Caco-2 (cell line): ENCODE measurements around the gene TCEANC. TPM values are rescaled to one million over a fixed set of nuclear protein-coding genes. Genes with fewer than 3 reads are reported as not detected.
A peak's percentile ranks its signal among the peaks of the same experiment; 100 is the strongest.

ENCODE experiments used
- BruUV-seq: library from RNA; stranded (reverse); fragments of 400-500 nt; replicated peaks from 2 replicates; lab custom pipeline; 2021; lab: Mats Ljungman, UMichigan
- CTCF ChIA-PET: fragments of 300-600 bp; sonication (Branson Sonifier 250); formaldehyde crosslinking; loops from one replicate; lab custom pipeline; 2022; ENCODE audit warnings: antibody characterized with exemption; lab: Charles Lee
- POLR2A ChIA-PET: fragments of 300-600 bp; sonication (Branson Sonifier 250); formaldehyde crosslinking; loops from one replicate; lab custom pipeline; 2022; ENCODE audit warnings: antibody characterized with exemption; lab: Charles Lee
- DNase-seq, 2 experiments: peaks; one replicate each; pipeline versions ENCODE4 v3.0.0 to v3.0.0-alpha.2; 2020 to 2022
- H3K27me3 ChIP-seq: replicated peaks from 2 replicates; pipeline ENCODE4 v1.6.0; 2011; ENCODE audit warnings: low read length; ENCODE audit not compliant: control insufficient read depth, insufficient read depth
- H3K36me3 ChIP-seq: 2 replicates; pipeline ENCODE4 v1.5.1; 2011; ENCODE audit warnings: low read length; ENCODE audit not compliant: control insufficient read depth, insufficient read depth
- H3K4me1 ChIP-seq: fragments of 250-450 bp; sonication (Bioruptor Pico); 2 replicates; pipeline ENCODE4 v1.5.1; 2020; ENCODE audit warnings: mild to moderate bottlenecking
- H3K4me3 ChIP-seq: 2 replicates; pipeline ENCODE4 v1.5.1; 2011; ENCODE audit warnings: low read depth, mild to moderate bottlenecking, control low read depth, low read length
- H3K9me3 ChIP-seq: fragments of 250-450 bp; sonication (Bioruptor Pico); 2 replicates; pipeline ENCODE4 v1.5.1; 2020; ENCODE audit warnings: mild to moderate bottlenecking, moderate library complexity
- H3K27ac Mint-ChIP-seq: one replicate; pipeline ENCODE4 v1.8.0; 2022; ENCODE audit warnings: mixed read lengths; ENCODE audit not compliant: unreplicated experiment
- H3K27me3 Mint-ChIP-seq: one replicate; pipeline ENCODE4 v1.8.0; 2022; ENCODE audit warnings: mixed read lengths; ENCODE audit not compliant: insufficient read depth, unreplicated experiment
- H3K36me3 Mint-ChIP-seq: one replicate; pipeline ENCODE4 v1.8.0; 2022; ENCODE audit warnings: mild to moderate bottlenecking, mixed read lengths; ENCODE audit not compliant: insufficient read depth, unreplicated experiment
- H3K4me1 Mint-ChIP-seq: one replicate; pipeline ENCODE4 v1.8.0; 2022; ENCODE audit warnings: low read depth, mixed read lengths; ENCODE audit not compliant: unreplicated experiment
- H3K4me3 Mint-ChIP-seq: one replicate; pipeline ENCODE4 v1.8.0; 2022; ENCODE audit warnings: mild to moderate bottlenecking, moderate library complexity, mixed read lengths; ENCODE audit not compliant: unreplicated experiment
- H3K9me3 Mint-ChIP-seq: one replicate; pipeline ENCODE4 v1.8.0; 2022; ENCODE audit warnings: mixed read lengths; ENCODE audit not compliant: unreplicated experiment
- CTCF ChIP-seq, 2 experiments: fragments of 200-600 bp in 1 of 2; IDR thresholded peaks; 1 replicate in 1 of 2; 2 replicates in 1 of 2; pipeline versions ENCODE4 v1.5.1 to v1.8.0; 2011 to 2022; ENCODE audit warnings: antibody characterized with exemption in 1 of 2, control low read depth in 1 of 2, inconsistent platforms in 1 of 2, low read depth in 1 of 2, low read length in 1 of 2, mild to moderate bottlenecking in 1 of 2, moderate library complexity in 1 of 2; ENCODE audit not compliant: insufficient read depth in 1 of 2, severe bottlenecking in 1 of 2, unreplicated experiment in 1 of 2
- intact Hi-C: fragments of 100-400 bp; cut with micrococcal nuclease; formaldehyde crosslinking; loops from one replicate; pipeline ENCODE4 v1.10.0; 2022; ENCODE audit not compliant: unreplicated experiment
- total RNA-seq: library from RNA; stranded (reverse); gene quantifications from 2 replicates; pipeline ENCODE4 v1.2.3, GENCODE V29; 2022

The TCEANC gene
- total RNA-seq, 1 experiment from 2014 or later: 1.6 TPM

GRCh38 chrX:13692771-13693231, 39.9 kb downstream of the TCEANC start:
- Mint-ChIP-seq H3K4me3 (peak overlapping the region; percentile 52), H3K36me3 (peaks cover 32% of the 10 kb centered on the region), H3K4me1 (peaks cover 27% of the 10 kb centered on the region), H3K9me3 (no peaks in the 10 kb centered on the region), H3K27me3 (no peaks in the 10 kb centered on the region), H3K27ac (peak overlapping the region; percentile 74)
- DNase-seq: no peak
- no peaks in the 10 kb centered on the region for H3K36me3 ChIP-seq
- no peak overlapping the region for H3K4me3 ChIP-seq
- TF ChIP-seq CTCF (IDR thresholded peaks at IDR 0.05; ENCODE audit: insufficient read depth in 1 of 2, low read depth in 1 of 2, low read length in 1 of 2, severe bottlenecking in 1 of 2, unreplicated experiment in 1 of 2): no peak
- intact Hi-C loops: no loop called here
- no peaks in the 10 kb centered on the region; the same call in 1 of the 2 replicates for H3K4me1 ChIP-seq
- POLR2A ChIA-PET: no interaction called here
- BruUV-seq: no TSS peak
- no peaks in the 10 kb centered on the region for H3K9me3 ChIP-seq
- H3K27me3 ChIP-seq: no peaks in the 10 kb centered on the region
- CTCF ChIA-PET: no interaction called here

- H3K36me3 Mint-ChIP-seq: peaks cover 32% of the 10 kb centered on the region
- no peaks in the 10 kb centered on the region for H3K27me3 Mint-ChIP-seq
- peak overlapping the region; percentile 52 for H3K4me3 Mint-ChIP-seq
- Histone ChIP-seq H3K4me3 (no peak overlapping the region), H3K4me1 (no peaks in the 10 kb centered on the region; the same call in 1 of the 2 replicates), H3K9me3 (no peaks in the 10 kb centered on the region), H3K36me3 (no peaks in the 10 kb centered on the region), H3K27me3 (no peaks in the 10 kb centered on the region)
- DNase-seq: no peak
- no peak for TF ChIP-seq CTCF (IDR thresholded peaks at IDR 0.05; ENCODE audit: insufficient read depth in 1 of 2, low read depth in 1 of 2, low read length in 1 of 2, severe bottlenecking in 1 of 2, unreplicated experiment in 1 of 2)
- ChIA-PET POLR2A (no interaction called here), CTCF (no interaction called here)
- no peaks in the 10 kb centered on the region for H3K9me3 Mint-ChIP-seq
- no TSS peak for BruUV-seq
- intact Hi-C loops: no loop called here
- H3K27ac Mint-ChIP-seq: peak overlapping the region; percentile 74
- peaks cover 27% of the 10 kb centered on the region for H3K4me1 Mint-ChIP-seq
Measured at GRCh38 chrX:13693341-13693961, 40.5 kb downstream of the TCEANC start.

- no peaks in the 10 kb centered on the region; the same call in 1 of the 2 replicates for H3K4me1 ChIP-seq
- H3K27me3 ChIP-seq: no peaks in the 10 kb centered on the region
- BruUV-seq: no TSS peak
- ChIA-PET POLR2A (no interaction called here), CTCF (no interaction called here)
- peaks cover 31% of the 10 kb centered on the region for H3K4me1 Mint-ChIP-seq
- no peaks in the 10 kb centered on the region for H3K9me3 ChIP-seq
- no peaks in the 10 kb centered on the region for H3K36me3 ChIP-seq
- H3K27ac Mint-ChIP-seq: no peak overlapping the region
- no peak for TF ChIP-seq CTCF (IDR thresholded peaks at IDR 0.05; ENCODE audit: insufficient read depth in 1 of 2, low read depth in 1 of 2, low read length in 1 of 2, severe bottlenecking in 1 of 2, unreplicated experiment in 1 of 2)
- no peak for DNase-seq
- no peak overlapping the region for H3K4me3 ChIP-seq
- H3K36me3 Mint-ChIP-seq: peaks cover 34% of the 10 kb centered on the region
- H3K27me3 Mint-ChIP-seq: no peaks in the 10 kb centered on the region
- intact Hi-C loops: no loop called here
- no peak overlapping the region for H3K4me3 Mint-ChIP-seq
- H3K9me3 Mint-ChIP-seq: no peaks in the 10 kb centered on the region
Measured at GRCh38 chrX:13694359-13694758, 41.4 kb downstream of the TCEANC start.
